ENCODE results near the gene GPC5. TPM values are rescaled to one million over a fixed set of nuclear protein-coding genes. Genes with fewer than 3 reads are reported as not detected.

The GPC5 gene
- total RNA-seq, 1 experiment from 2014 or later: 0.26 TPM

- Histone ChIP-seq H3K27me3 (ENCODE audit: control insufficient read depth, insufficient read depth, low read length) (no peaks in the 10 kb centered on the region), H3K27ac (ENCODE audit: low read length) (no peak overlapping the region), H3K4me3 (ENCODE audit: low read depth in 2 of 2, low read length in 2 of 2) (no peak overlapping the region), H3K9me3 (ENCODE audit: control insufficient read depth, insufficient read depth, low read depth, low read length) (no peaks in the 10 kb centered on the region), H3K36me3 (ENCODE audit: control insufficient read depth, insufficient read depth, low read length) (no peaks in the 10 kb centered on the region), H3K4me1 (ENCODE audit: control insufficient read depth, insufficient read depth, low read length) (no peaks in the 10 kb centered on the region)
- ChIA-PET POLR2A (no interaction called here), CTCF (no interaction called here)
- in situ Hi-C loops (cut with HindIII; ENCODE audit: low pct_unique_long_range_greater_than_20kb, low sequenced_read_pairs): no loop called here
- no peak for ATAC-seq
- no TSS peak for BruUV-seq (replicated peaks)
- intact Hi-C loops (cut with micrococcal nuclease; ENCODE audit: unreplicated experiment): no loop called here
- no peak for DNase-seq (ENCODE audit: low read depth, low spot score)
- TF ChIP-seq SIN3A (IDR thresholded peaks at IDR 0.05; ENCODE audit: borderline replicate concordance, insufficient read depth, low read depth, low read length) (no peak), POLR2AphosphoS5 (IDR thresholded peaks at IDR 0.05; ENCODE audit: low read depth, low read length) (no peak), TCF7L2 (IDR thresholded peaks at IDR 0.05; ENCODE audit: low read depth, low read length) (no peak), REST (IDR thresholded peaks at IDR 0.05; ENCODE audit: insufficient read depth in 1 of 2, low read depth in 2 of 2, low read length in 1 of 2) (no peak)
- TF ChIP-seq, protein P1, sequence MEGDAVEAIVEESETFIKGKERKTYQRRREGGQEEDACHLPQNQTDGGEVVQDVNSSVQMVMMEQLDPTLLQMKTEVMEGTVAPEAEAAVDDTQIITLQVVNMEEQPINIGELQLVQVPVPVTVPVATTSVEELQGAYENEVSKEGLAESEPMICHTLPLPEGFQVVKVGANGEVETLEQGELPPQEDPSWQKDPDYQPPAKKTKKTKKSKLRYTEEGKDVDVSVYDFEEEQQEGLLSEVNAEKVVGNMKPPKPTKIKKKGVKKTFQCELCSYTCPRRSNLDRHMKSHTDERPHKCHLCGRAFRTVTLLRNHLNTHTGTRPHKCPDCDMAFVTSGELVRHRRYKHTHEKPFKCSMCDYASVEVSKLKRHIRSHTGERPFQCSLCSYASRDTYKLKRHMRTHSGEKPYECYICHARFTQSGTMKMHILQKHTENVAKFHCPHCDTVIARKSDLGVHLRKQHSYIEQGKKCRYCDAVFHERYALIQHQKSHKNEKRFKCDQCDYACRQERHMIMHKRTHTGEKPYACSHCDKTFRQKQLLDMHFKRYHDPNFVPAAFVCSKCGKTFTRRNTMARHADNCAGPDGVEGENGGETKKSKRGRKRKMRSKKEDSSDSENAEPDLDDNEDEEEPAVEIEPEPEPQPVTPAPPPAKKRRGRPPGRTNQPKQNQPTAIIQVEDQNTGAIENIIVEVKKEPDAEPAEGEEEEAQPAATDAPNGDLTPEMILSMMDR (IDR thresholded peaks at IDR 0.05): no peak
Measured at GRCh38 chr13:91767651-91768050, 369.2 kb downstream of the GPC5 start.

GRCh38 chr13:91768746-91769145, 370.3 kb downstream of the GPC5 start:
- ATAC-seq (no peak), DNase-seq (ENCODE audit: low read depth, low spot score) (no peak)
- no peaks in the 10 kb centered on the region for H3K4me1 ChIP-seq (ENCODE audit: control insufficient read depth, insufficient read depth, low read length)
- intact Hi-C loops (cut with micrococcal nuclease; ENCODE audit: unreplicated experiment): no loop called here
- TF ChIP-seq, protein P1 (IDR thresholded peaks at IDR 0.05): no peak
- TF ChIP-seq SIN3A (IDR thresholded peaks at IDR 0.05; ENCODE audit: borderline replicate concordance, insufficient read depth, low read depth, low read length) (no peak), TCF7L2 (IDR thresholded peaks at IDR 0.05; ENCODE audit: low read depth, low read length) (no peak), POLR2AphosphoS5 (IDR thresholded peaks at IDR 0.05; ENCODE audit: low read depth, low read length) (no peak), REST (IDR thresholded peaks at IDR 0.05; ENCODE audit: insufficient read depth in 1 of 2, low read depth in 2 of 2, low read length in 1 of 2) (no peak)
- POLR2A ChIA-PET: no interaction called here
- H3K9me3 ChIP-seq (ENCODE audit: control insufficient read depth, insufficient read depth, low read depth, low read length): no peaks in the 10 kb centered on the region
- H3K36me3 ChIP-seq (ENCODE audit: control insufficient read depth, insufficient read depth, low read length): no peaks in the 10 kb centered on the region
- no peaks in the 10 kb centered on the region for H3K27me3 ChIP-seq (ENCODE audit: control insufficient read depth, insufficient read depth, low read length)
- no peak overlapping the region for H3K4me3 ChIP-seq (ENCODE audit: low read depth in 2 of 2, low read length in 2 of 2)
- in situ Hi-C loops (cut with HindIII; ENCODE audit: low pct_unique_long_range_greater_than_20kb, low sequenced_read_pairs): no loop called here
- CTCF ChIA-PET: no interaction called here
- no peak overlapping the region for H3K27ac ChIP-seq (ENCODE audit: low read length)
- BruUV-seq (replicated peaks): no TSS peak
